Parathyroid adenoma (tissue), 2 donors: ENCODE data around the gene RNU5D-1.

Experiments used
- H2AFZ ChIP-seq: fragments of 300-600 bp; sonication (generic); one replicate; pipeline ENCODE4 v1.7.0; 2017; ENCODE audit warnings: antibody characterized with exemption, mild to moderate bottlenecking
- H3K27ac ChIP-seq: fragments of 300-600 bp; sonication (generic); one replicate; pipeline ENCODE4 v1.7.0; 2017
- H3K27me3 ChIP-seq: fragments of 300-600 bp; sonication (generic); one replicate; pipeline ENCODE4 v1.7.0; 2017; ENCODE audit warnings: low read length; ENCODE audit not compliant: control insufficient read depth, insufficient read depth
- H3K36me3 ChIP-seq: fragments of 300-600 bp; sonication (generic); one replicate; pipeline ENCODE4 v1.7.0; 2017; ENCODE audit warnings: low read length; ENCODE audit not compliant: control insufficient read depth, insufficient read depth
- H3K4me1 ChIP-seq: fragments of 300-600 bp; sonication (generic); one replicate; pipeline ENCODE4 v1.7.0; 2017; ENCODE audit warnings: control low read depth
- H3K4me2 ChIP-seq: fragments of 300-600 bp; sonication (generic); one replicate; pipeline ENCODE4 v1.7.0; 2017; ENCODE audit warnings: low read length
- H3K4me3 ChIP-seq: fragments of 300-600 bp; sonication (generic); one replicate; pipeline ENCODE4 v1.7.0; 2017; ENCODE audit warnings: low read depth, low read length
- H3K79me2 ChIP-seq: fragments of 300-600 bp; sonication (generic); one replicate; pipeline ENCODE4 v1.7.0; 2017; ENCODE audit warnings: control low read depth
- H3K9ac ChIP-seq: fragments of 300-600 bp; sonication (generic); one replicate; pipeline ENCODE4 v1.7.0; 2017; ENCODE audit warnings: mild to moderate bottlenecking
- H3K9me3 ChIP-seq: fragments of 300-600 bp; sonication (generic); one replicate; pipeline ENCODE4 v1.7.0; 2017; ENCODE audit warnings: low read length; ENCODE audit not compliant: control insufficient read depth
- TF ChIP-seq, protein P1 (sequence below): fragments of 300-600 bp; sonication (generic); IDR thresholded peaks from one replicate; pipeline ENCODE4 v1.7.0; 2017; ENCODE audit warnings: antibody characterized with exemption, mild to moderate bottlenecking
- donor health status: primary hyperparathyroidism.

The RNU5D-1 gene

GRCh38 chr1:44760876-44761275 lies 29.9 kb upstream of the RNU5D-1 start:
- H3K79me2 ChIP-seq, result no peaks in the 10 kb centered on the region
- TF ChIP-seq, protein P1, sequence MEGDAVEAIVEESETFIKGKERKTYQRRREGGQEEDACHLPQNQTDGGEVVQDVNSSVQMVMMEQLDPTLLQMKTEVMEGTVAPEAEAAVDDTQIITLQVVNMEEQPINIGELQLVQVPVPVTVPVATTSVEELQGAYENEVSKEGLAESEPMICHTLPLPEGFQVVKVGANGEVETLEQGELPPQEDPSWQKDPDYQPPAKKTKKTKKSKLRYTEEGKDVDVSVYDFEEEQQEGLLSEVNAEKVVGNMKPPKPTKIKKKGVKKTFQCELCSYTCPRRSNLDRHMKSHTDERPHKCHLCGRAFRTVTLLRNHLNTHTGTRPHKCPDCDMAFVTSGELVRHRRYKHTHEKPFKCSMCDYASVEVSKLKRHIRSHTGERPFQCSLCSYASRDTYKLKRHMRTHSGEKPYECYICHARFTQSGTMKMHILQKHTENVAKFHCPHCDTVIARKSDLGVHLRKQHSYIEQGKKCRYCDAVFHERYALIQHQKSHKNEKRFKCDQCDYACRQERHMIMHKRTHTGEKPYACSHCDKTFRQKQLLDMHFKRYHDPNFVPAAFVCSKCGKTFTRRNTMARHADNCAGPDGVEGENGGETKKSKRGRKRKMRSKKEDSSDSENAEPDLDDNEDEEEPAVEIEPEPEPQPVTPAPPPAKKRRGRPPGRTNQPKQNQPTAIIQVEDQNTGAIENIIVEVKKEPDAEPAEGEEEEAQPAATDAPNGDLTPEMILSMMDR, result no peak

GRCh38 chr1:44759077-44759476 lies 28.1 kb upstream of the RNU5D-1 start:
- Histone ChIP-seq H3K9ac (no peak overlapping the region), H3K27me3 (no peaks in the 10 kb centered on the region), H3K4me2 (no peak overlapping the region), H2AFZ (no peak overlapping the region), H3K9me3 (no peaks in the 10 kb centered on the region), H3K36me3 (no peaks in the 10 kb centered on the region), H3K27ac (no peak overlapping the region), H3K4me3 (no peak overlapping the region), H3K79me2 (no peaks in the 10 kb centered on the region), H3K4me1 (no peaks in the 10 kb centered on the region)
- TF ChIP-seq, protein P1, result no peak

More at GRCh38 chr1:44760876-44761275, 29.9 kb upstream of the RNU5D-1 start:
- Histone ChIP-seq H3K27me3 (no peaks in the 10 kb centered on the region), H3K4me2 (no peak overlapping the region), H3K36me3 (no peaks in the 10 kb centered on the region), H3K27ac (no peak overlapping the region), H3K4me1 (no peaks in the 10 kb centered on the region), H3K9me3 (no peaks in the 10 kb centered on the region), H3K9ac (no peak overlapping the region), H3K4me3 (no peak overlapping the region), H2AFZ (no peak overlapping the region)

DNA sequence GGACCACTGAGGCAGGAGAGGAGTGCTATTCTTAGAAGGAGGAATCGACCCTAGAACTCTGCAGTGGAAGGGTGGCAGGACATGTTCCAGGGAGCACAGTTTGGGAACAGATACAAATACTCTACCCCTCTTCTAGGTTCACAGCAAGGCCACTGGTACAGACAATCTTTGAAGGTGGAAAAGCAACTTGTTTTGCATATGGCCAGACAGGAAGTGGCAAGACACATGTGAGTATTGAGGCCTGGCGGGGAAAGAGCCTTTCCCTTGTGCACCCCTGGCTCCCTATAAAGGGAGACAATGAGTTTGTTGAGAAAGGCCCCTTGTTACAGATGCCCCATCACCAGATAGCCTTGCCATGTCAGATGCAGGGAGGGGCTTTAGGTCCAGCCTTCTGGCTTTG lies 26.4 kb upstream of the RNU5D-1 start:
- Histone ChIP-seq H3K4me2 (no peak overlapping the region), H3K36me3 (no peaks in the 10 kb centered on the region), H3K9me3 (no peaks in the 10 kb centered on the region), H3K9ac (no peak overlapping the region), H3K27ac (no peak overlapping the region), H3K27me3 (no peaks in the 10 kb centered on the region), H3K4me1 (no peaks in the 10 kb centered on the region), H3K79me2 (no peaks in the 10 kb centered on the region), H3K4me3 (no peak overlapping the region), H2AFZ (no peak overlapping the region)
- TF ChIP-seq, protein P1, result no peak

- H3K27ac ChIP-seq, result no peak overlapping the region
- H3K79me2 ChIP-seq, result no peaks in the 10 kb centered on the region
- no peaks in the 10 kb centered on the region for H3K9me3 ChIP-seq
- no peak overlapping the region for H3K4me2 ChIP-seq
- no peak overlapping the region for H2AFZ ChIP-seq
- TF ChIP-seq, protein P1, result no peak
- H3K4me1 ChIP-seq, result no peaks in the 10 kb centered on the region
- no peaks in the 10 kb centered on the region for H3K27me3 ChIP-seq
- H3K4me3 ChIP-seq, result no peak overlapping the region
- H3K36me3 ChIP-seq, result no peaks in the 10 kb centered on the region
- H3K9ac ChIP-seq, result no peak overlapping the region
Observed at GRCh38 chr1:44747878-44748277, 16.9 kb upstream of the RNU5D-1 start.

GRCh38 chr1:44743211-44743610 lies 12.2 kb upstream of the RNU5D-1 start:
- H3K4me3 ChIP-seq, result no peak overlapping the region
- no peak overlapping the region for H3K27ac ChIP-seq
- H3K27me3 ChIP-seq, result no peaks in the 10 kb centered on the region
- H2AFZ ChIP-seq, result no peak overlapping the region
- TF ChIP-seq, protein P1, result no peak
- no peaks in the 10 kb centered on the region for H3K36me3 ChIP-seq
- H3K4me2 ChIP-seq, result no peak overlapping the region
- H3K79me2 ChIP-seq, result no peaks in the 10 kb centered on the region
- no peak overlapping the region for H3K9ac ChIP-seq
- H3K9me3 ChIP-seq, result no peaks in the 10 kb centered on the region
- no peaks in the 10 kb centered on the region for H3K4me1 ChIP-seq
